ENCODE data around the gene NAV2. TPM values are rescaled to one million over a fixed set of nuclear protein-coding genes. Genes with fewer than 3 reads are reported as not detected.

Gene NAV2
- total RNA-seq, 1 donor = 0.42 TPM

GRCh38 chr11:19844012-19844411 is 131.4 kb downstream of the NAV2 start:
- H3K4me1 ChIP-seq (ENCODE audit: insufficient read depth, low read length) = no peaks in the 10 kb centered on the region
- H3K9me3 ChIP-seq (ENCODE audit: low read depth, low read length) = no peaks in the 10 kb centered on the region
- no peak overlapping the region for H3K4me3 ChIP-seq (ENCODE audit: low read length)
- H3K27me3 ChIP-seq (ENCODE audit: insufficient read depth, low read length) = no peaks in the 10 kb centered on the region

GRCh38 chr11:19844806-19845205 is 132.2 kb downstream of the NAV2 start:
- Histone ChIP-seq H3K4me1 (ENCODE audit: insufficient read depth, low read length) (no peaks in the 10 kb centered on the region), H3K27me3 (ENCODE audit: insufficient read depth, low read length) (no peaks in the 10 kb centered on the region), H3K9me3 (ENCODE audit: low read depth, low read length) (no peaks in the 10 kb centered on the region), H3K4me3 (ENCODE audit: low read length) (no peak overlapping the region)

GRCh38 chr11:19845626-19846025 is 133.0 kb downstream of the NAV2 start:
- Histone ChIP-seq H3K9me3 (ENCODE audit: low read depth, low read length) (no peaks in the 10 kb centered on the region), H3K4me3 (ENCODE audit: low read length) (no peak overlapping the region), H3K27me3 (ENCODE audit: insufficient read depth, low read length) (no peaks in the 10 kb centered on the region), H3K4me1 (ENCODE audit: insufficient read depth, low read length) (no peaks in the 10 kb centered on the region)

GRCh38 chr11:19846654-19847305 is 134.1 kb downstream of the NAV2 start:
- H3K4me3 ChIP-seq (ENCODE audit: low read length) = no peak overlapping the region
- H3K4me1 ChIP-seq (ENCODE audit: insufficient read depth, low read length) = no peaks in the 10 kb centered on the region
- no peaks in the 10 kb centered on the region for H3K9me3 ChIP-seq (ENCODE audit: low read depth, low read length)
- H3K27me3 ChIP-seq (ENCODE audit: insufficient read depth, low read length) = no peaks in the 10 kb centered on the region

- no peaks in the 10 kb centered on the region for H3K27me3 ChIP-seq (ENCODE audit: insufficient read depth, low read length)
- H3K4me1 ChIP-seq (ENCODE audit: insufficient read depth, low read length) = no peaks in the 10 kb centered on the region
- H3K4me3 ChIP-seq (ENCODE audit: low read length) = no peak overlapping the region
- no peaks in the 10 kb centered on the region for H3K9me3 ChIP-seq (ENCODE audit: low read depth, low read length)
These were observed 135.6 kb downstream of the NAV2 start for GRCh38 chr11:19848219-19848618.

GRCh38 chr11:19849107-19849789 is 136.6 kb downstream of the NAV2 start:
- Histone ChIP-seq H3K27me3 (ENCODE audit: insufficient read depth, low read length) (no peaks in the 10 kb centered on the region), H3K9me3 (ENCODE audit: low read depth, low read length) (no peaks in the 10 kb centered on the region), H3K4me1 (ENCODE audit: insufficient read depth, low read length) (no peaks in the 10 kb centered on the region), H3K4me3 (ENCODE audit: low read length) (no peak overlapping the region)

- no peaks in the 10 kb centered on the region for H3K4me1 ChIP-seq (ENCODE audit: insufficient read depth, low read length)
- no peaks in the 10 kb centered on the region for H3K27me3 ChIP-seq (ENCODE audit: insufficient read depth, low read length)
- H3K4me3 ChIP-seq (ENCODE audit: low read length) = no peak overlapping the region
- no peaks in the 10 kb centered on the region for H3K9me3 ChIP-seq (ENCODE audit: low read depth, low read length)
These were observed 137.4 kb downstream of the NAV2 start for GRCh38 chr11:19849947-19850593.

- H3K27me3 ChIP-seq (ENCODE audit: insufficient read depth, low read length) = no peaks in the 10 kb centered on the region
- H3K4me1 ChIP-seq (ENCODE audit: insufficient read depth, low read length) = no peaks in the 10 kb centered on the region
- no peak overlapping the region for H3K4me3 ChIP-seq (ENCODE audit: low read length)
- no peaks in the 10 kb centered on the region for H3K9me3 ChIP-seq (ENCODE audit: low read depth, low read length)
These were observed 139.7 kb downstream of the NAV2 start for GRCh38 chr11:19852288-19852687.

GRCh38 chr11:19853016-19853415 is 140.4 kb downstream of the NAV2 start:
- Histone ChIP-seq H3K27me3 (ENCODE audit: insufficient read depth, low read length) (no peaks in the 10 kb centered on the region), H3K4me3 (ENCODE audit: low read length) (no peak overlapping the region)

GRCh38 chr11:19853920-19854319 is 141.3 kb downstream of the NAV2 start:
- H3K27me3 ChIP-seq (ENCODE audit: insufficient read depth, low read length) = no peaks in the 10 kb centered on the region
- H3K4me3 ChIP-seq (ENCODE audit: low read length) = no peak overlapping the region
- H3K9me3 ChIP-seq (ENCODE audit: low read depth, low read length) = no peaks in the 10 kb centered on the region
- no peaks in the 10 kb centered on the region for H3K4me1 ChIP-seq (ENCODE audit: insufficient read depth, low read length)

More at GRCh38 chr11:19853016-19853415, 140.4 kb downstream of the NAV2 start:
- no peaks in the 10 kb centered on the region for H3K4me1 ChIP-seq (ENCODE audit: insufficient read depth, low read length)
- no peaks in the 10 kb centered on the region for H3K9me3 ChIP-seq (ENCODE audit: low read depth, low read length)

GRCh38 chr11:19861171-19861570 is 148.5 kb downstream of the NAV2 start:
- Histone ChIP-seq H3K9me3 (ENCODE audit: low read depth, low read length) (no peaks in the 10 kb centered on the region), H3K27me3 (ENCODE audit: insufficient read depth, low read length) (no peaks in the 10 kb centered on the region), H3K4me1 (ENCODE audit: insufficient read depth, low read length) (no peaks in the 10 kb centered on the region), H3K4me3 (ENCODE audit: low read length) (no peak overlapping the region)

- Histone ChIP-seq H3K9me3 (ENCODE audit: low read depth, low read length) (no peaks in the 10 kb centered on the region), H3K4me3 (ENCODE audit: low read length) (no peak overlapping the region), H3K27me3 (ENCODE audit: insufficient read depth, low read length) (no peaks in the 10 kb centered on the region), H3K4me1 (ENCODE audit: insufficient read depth, low read length) (no peaks in the 10 kb centered on the region)
These were observed 149.5 kb downstream of the NAV2 start for GRCh38 chr11:19862091-19862490.

GRCh38 chr11:19864141-19865140 is 151.8 kb downstream of the NAV2 start:
- Histone ChIP-seq H3K9me3 (ENCODE audit: low read depth, low read length) (no peaks in the 10 kb centered on the region), H3K4me1 (ENCODE audit: insufficient read depth, low read length) (no peaks in the 10 kb centered on the region), H3K27me3 (ENCODE audit: insufficient read depth, low read length) (no peaks in the 10 kb centered on the region), H3K4me3 (ENCODE audit: low read length) (no peak overlapping the region)

- no peaks in the 10 kb centered on the region for H3K4me1 ChIP-seq (ENCODE audit: insufficient read depth, low read length)
- no peaks in the 10 kb centered on the region for H3K9me3 ChIP-seq (ENCODE audit: low read depth, low read length)
- no peaks in the 10 kb centered on the region for H3K27me3 ChIP-seq (ENCODE audit: insufficient read depth, low read length)
- no peak overlapping the region for H3K4me3 ChIP-seq (ENCODE audit: low read length)
These were observed 153.4 kb downstream of the NAV2 start for GRCh38 chr11:19866037-19866436.

GRCh38 chr11:19866521-19866920 is 153.9 kb downstream of the NAV2 start:
- Histone ChIP-seq H3K27me3 (ENCODE audit: insufficient read depth, low read length) (no peaks in the 10 kb centered on the region), H3K4me3 (ENCODE audit: low read length) (no peak overlapping the region), H3K9me3 (ENCODE audit: low read depth, low read length) (no peaks in the 10 kb centered on the region), H3K4me1 (ENCODE audit: insufficient read depth, low read length) (no peaks in the 10 kb centered on the region)

Data from mononuclear cell (primary cell).